Natural killer cell (primary cell): Measurements from ENCODE around the gene COPRS. TPM values are rescaled to one million over a fixed set of nuclear protein-coding genes. Genes with fewer than 3 reads are reported as not detected.
"Not testable (repeated sequence)": the region's sequence is repeated elsewhere in the genome, so short reads cannot be mapped to it uniquely, and the experiment has no call there.

Source experiments
- ATAC-seq, 3 donors: fragments of 150-1000 bp in 2 of 3; fragments of 200-7000 bp in 1 of 3; cut with Tn5 transposase; 1 replicate in 1 of 3; 2 replicates in 2 of 3; pipeline ENCODE4 v1.10.0; 2021; ENCODE audit warnings: mild to moderate bottlenecking in 2 of 3, moderate library complexity in 2 of 3
- DNase-seq, 2 donors: peaks; one replicate each; pipeline versions ENCODE4 v3.0.0 to v3.0.0-alpha.2; 2013 to 2021; ENCODE audit warnings: mixed read lengths in 1 of 2
- H3K27ac ChIP-seq: one replicate; pipeline ENCODE4 v1.5.1; 2013; ENCODE audit warnings: mild to moderate bottlenecking, low read length
- H3K27me3 ChIP-seq: one replicate; pipeline ENCODE4 v1.6.1; 2013; ENCODE audit warnings: low read length; ENCODE audit not compliant: control insufficient read depth, insufficient read depth
- H3K36me3 ChIP-seq: one replicate; pipeline ENCODE4 v1.6.1; 2013; ENCODE audit warnings: low read length; ENCODE audit not compliant: control insufficient read depth, insufficient read depth
- H3K4me1 ChIP-seq: one replicate; pipeline ENCODE4 v1.6.1; 2013; ENCODE audit warnings: low read length; ENCODE audit not compliant: control insufficient read depth, insufficient read depth
- H3K4me3 ChIP-seq: one replicate; pipeline ENCODE4 v1.5.1; 2013; ENCODE audit warnings: low read length
- H3K9me3 ChIP-seq: one replicate; pipeline ENCODE4 v1.6.1; 2013; ENCODE audit warnings: low read length; ENCODE audit not compliant: control insufficient read depth, insufficient read depth
- H3K27ac Mint-ChIP-seq, 2 donors: one replicate each; pipeline ENCODE4 v1.8.0; 2022; ENCODE audit warnings: mild to moderate bottlenecking in 2 of 2, mixed read lengths in 2 of 2, moderate library complexity in 1 of 2
- H3K27me3 Mint-ChIP-seq, 2 donors: one replicate each; pipeline ENCODE4 v1.8.0; 2022; ENCODE audit warnings: low read depth in 2 of 2, mixed read lengths in 2 of 2
- H3K36me3 Mint-ChIP-seq: one replicate; pipeline ENCODE4 v1.8.0; 2022; ENCODE audit warnings: mixed read lengths
- H3K4me1 Mint-ChIP-seq, 2 donors: one replicate each; pipeline ENCODE4 v1.8.0; 2022; ENCODE audit warnings: mixed read lengths in 2 of 2
- H3K4me3 Mint-ChIP-seq: one replicate; pipeline ENCODE4 v1.8.0; 2022; ENCODE audit warnings: mild to moderate bottlenecking, moderate library complexity, mixed read lengths
- H3K9me3 Mint-ChIP-seq, 2 donors: one replicate each; pipeline ENCODE4 v1.8.0; 2022; ENCODE audit warnings: mixed read lengths in 2 of 2
- CTCF ChIP-seq: fragments of 200-600 bp; IDR thresholded peaks from one replicate; pipeline ENCODE4 v1.8.0; 2022; ENCODE audit warnings: antibody characterized with exemption
- WGBS: methylation state at CpG from one replicate; pipeline ENCODE4 v1.1.7; 2013; ENCODE audit warnings: missing lambda C conversion rate; ENCODE audit not compliant: insufficient coverage; 5-methylcytosine and 5-hydroxymethylcytosine counted together
- intact Hi-C: fragments of 100-400 bp; cut with micrococcal nuclease; formaldehyde crosslinking; loops from one replicate; pipeline ENCODE4 v1.14.2; 2022
- total RNA-seq, 4 donors: library from RNA; stranded (reverse); fragments of 120-200 nt in 1 of 4; gene quantifications; one replicate each; pipeline versions ENCODE4 v1.2.3 to v1.2.4, GENCODE V29; 2013 to 2022

COPRS gene
- total RNA-seq, 3 donors from 2014 or later (not counting 1 experiment from before 2014, with no cell fraction given) = 3.1 to 4.9 (median 3.4) TPM

GRCh38 chr17:31819578-31819977, 39.5 kb downstream of the COPRS start:
- WGBS = 97% methylated on average over 5 of the region's 5 CpGs
- no peak for DNase-seq
- H3K4me3 Mint-ChIP-seq = no peak overlapping the region

GRCh38 chr17:31818863-31819262, 40.2 kb downstream of the COPRS start:
- H3K9me3 ChIP-seq, H3K4me1 Mint-ChIP-seq, H3K4me3 ChIP-seq, H3K9me3 Mint-ChIP-seq, ATAC-seq, H3K36me3 ChIP-seq, H3K4me3 Mint-ChIP-seq, H3K27ac ChIP-seq, H3K4me1 ChIP-seq, H3K27ac Mint-ChIP-seq, H3K27me3 ChIP-seq, DNase-seq, H3K27me3 Mint-ChIP-seq, intact Hi-C loops, H3K36me3 Mint-ChIP-seq: not testable (repeated sequence)
- 85% methylated on average over 7 of the region's 7 CpGs for WGBS

More at GRCh38 chr17:31819578-31819977, 39.5 kb downstream of the COPRS start:
- Histone ChIP-seq H3K36me3 (no peaks in the 10 kb centered on the region), H3K27ac (no peak overlapping the region), H3K4me1 (no peaks in the 10 kb centered on the region), H3K4me3 (no peak overlapping the region), H3K27me3 (no peaks in the 10 kb centered on the region), H3K9me3 (no peaks in the 10 kb centered on the region)
- peaks cover 3 to 7% of the 10 kb centered on the region in 2 donors for H3K27me3 Mint-ChIP-seq
- TF ChIP-seq CTCF = no peak
- intact Hi-C loops = no loop called here
- no peak for ATAC-seq
- no peaks in the 10 kb centered on the region for H3K36me3 Mint-ChIP-seq
- H3K4me1 Mint-ChIP-seq = no peaks in the 10 kb centered on the region
- H3K27ac Mint-ChIP-seq = no peak overlapping the region
- no peaks in the 10 kb centered on the region for H3K9me3 Mint-ChIP-seq

GRCh38 chr17:31815212-31815730, 43.8 kb downstream of the COPRS start:
- H3K27ac ChIP-seq = no peak overlapping the region
- H3K27ac Mint-ChIP-seq = no peak overlapping the region
- H3K4me3 Mint-ChIP-seq = no peak overlapping the region
- no peaks in the 10 kb centered on the region for H3K9me3 ChIP-seq
- peaks cover 2% of the 10 kb centered on the region for H3K27me3 ChIP-seq
- peaks cover 4 to 7% of the 10 kb centered on the region in 2 donors for H3K27me3 Mint-ChIP-seq
- no peak for DNase-seq
- no peaks in the 10 kb centered on the region for H3K4me1 ChIP-seq
- no peaks in the 10 kb centered on the region for H3K36me3 ChIP-seq
- H3K36me3 Mint-ChIP-seq = no peaks in the 10 kb centered on the region
- no peak overlapping the region for H3K4me3 ChIP-seq
- no peaks in the 10 kb centered on the region for H3K4me1 Mint-ChIP-seq
- WGBS = 80% methylated on average over 5 of the region's 5 CpGs
- no peaks in the 10 kb centered on the region for H3K9me3 Mint-ChIP-seq
- no peak for TF ChIP-seq CTCF
- ATAC-seq = no peak
- intact Hi-C loops = no loop called here

- Mint-ChIP-seq H3K4me3 (no peak overlapping the region), H3K36me3 (no peaks in the 10 kb centered on the region), H3K4me1 (no peaks in the 10 kb centered on the region), H3K9me3 (no peaks in the 10 kb centered on the region), H3K27me3 (peaks cover 4 to 7% of the 10 kb centered on the region in 2 donors), H3K27ac (no peak overlapping the region)
- TF ChIP-seq CTCF = no peak
- Histone ChIP-seq H3K4me1 (no peaks in the 10 kb centered on the region), H3K4me3 (no peak overlapping the region), H3K27me3 (peaks cover 2% of the 10 kb centered on the region), H3K27ac (no peak overlapping the region), H3K9me3 (no peaks in the 10 kb centered on the region), H3K36me3 (no peaks in the 10 kb centered on the region)
- ATAC-seq (no peak), DNase-seq (no peak)
- 87% methylated on average over 4 of the region's 4 CpGs for WGBS
- intact Hi-C loops = no loop called here
These were observed 47.9 kb downstream of the COPRS start for GRCh38 chr17:31811101-31811500.

GRCh38 chr17:31809876-31810275, 49.2 kb downstream of the COPRS start:
- H3K4me3 ChIP-seq, intact Hi-C loops, H3K27me3 Mint-ChIP-seq, H3K27ac Mint-ChIP-seq, H3K27ac ChIP-seq, DNase-seq, H3K4me1 Mint-ChIP-seq, H3K4me1 ChIP-seq, ATAC-seq, H3K36me3 Mint-ChIP-seq, H3K4me3 Mint-ChIP-seq, H3K9me3 ChIP-seq, H3K9me3 Mint-ChIP-seq, H3K36me3 ChIP-seq, H3K27me3 ChIP-seq: not testable (repeated sequence)
- 89% methylated on average over 7 of the region's 7 CpGs for WGBS
